ENCODE results near the gene ACAN. TPM values are rescaled to one million over a fixed set of nuclear protein-coding genes. Genes with fewer than 3 reads are reported as not detected.

The ACAN gene
- polyA plus RNA-seq, 1 of the 3 experiments (the other 2 are of a cell fraction) = not detected

DNA sequence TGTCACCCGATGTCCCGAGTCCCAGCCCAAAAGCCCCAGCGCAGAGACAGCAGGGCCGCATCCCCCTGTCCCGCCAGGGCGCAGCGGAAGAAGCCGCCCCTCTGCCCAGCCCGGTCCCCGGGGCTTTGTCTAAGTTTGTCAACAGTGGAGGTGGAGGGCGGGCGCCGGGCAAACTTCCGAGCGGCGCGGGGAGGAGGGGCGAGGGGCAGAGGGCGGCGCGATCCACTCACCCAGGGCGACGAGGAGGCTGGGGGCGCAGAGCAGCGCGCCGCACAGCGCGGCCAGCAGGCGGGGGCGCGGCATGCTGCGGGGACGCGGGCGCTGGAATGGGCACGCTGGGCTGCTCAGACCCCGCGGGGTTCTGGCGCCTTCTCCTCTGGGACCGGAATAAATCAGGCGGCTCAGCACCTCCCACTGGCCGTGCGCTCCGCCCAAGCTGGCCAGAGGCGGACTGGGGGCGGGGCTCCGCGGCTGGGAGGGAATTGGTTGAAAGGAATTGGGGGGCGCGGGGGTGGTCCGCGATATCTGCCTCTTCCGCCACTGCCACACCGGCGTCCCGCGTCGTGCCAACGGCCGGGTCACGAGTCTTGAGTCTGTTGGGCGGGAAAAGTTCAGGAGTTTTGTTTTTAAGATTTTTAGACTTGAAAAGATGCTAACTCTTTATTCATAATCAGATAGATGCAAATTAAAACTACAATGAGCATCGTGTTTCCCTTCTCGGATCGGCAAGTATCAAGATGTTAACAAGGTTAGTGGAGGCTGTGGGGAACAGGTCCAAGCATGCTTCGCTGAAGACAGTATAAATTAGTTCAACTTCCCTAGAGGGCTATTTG, 110.0 kb downstream of the ACAN start, which contains the start of gene MFGE8:
MFGE8 (minus strand) TSS at position 363 of the 833 bp plus-strand sequence; CDS start at position 303, 60 bp downstream.
- no peak for TF ChIP-seq GATA2 (CRISPR knock-in tag; IDR thresholded peaks at IDR 0.05)
- TF ChIP-seq, protein P1, sequence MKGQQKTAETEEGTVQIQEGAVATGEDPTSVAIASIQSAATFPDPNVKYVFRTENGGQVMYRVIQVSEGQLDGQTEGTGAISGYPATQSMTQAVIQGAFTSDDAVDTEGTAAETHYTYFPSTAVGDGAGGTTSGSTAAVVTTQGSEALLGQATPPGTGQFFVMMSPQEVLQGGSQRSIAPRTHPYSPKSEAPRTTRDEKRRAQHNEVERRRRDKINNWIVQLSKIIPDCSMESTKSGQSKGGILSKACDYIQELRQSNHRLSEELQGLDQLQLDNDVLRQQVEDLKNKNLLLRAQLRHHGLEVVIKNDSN (IDR thresholded peaks at IDR 0.05; ENCODE audit: borderline replicate concordance, low read depth) = no peak
- TF ChIP-seq, protein P2, sequence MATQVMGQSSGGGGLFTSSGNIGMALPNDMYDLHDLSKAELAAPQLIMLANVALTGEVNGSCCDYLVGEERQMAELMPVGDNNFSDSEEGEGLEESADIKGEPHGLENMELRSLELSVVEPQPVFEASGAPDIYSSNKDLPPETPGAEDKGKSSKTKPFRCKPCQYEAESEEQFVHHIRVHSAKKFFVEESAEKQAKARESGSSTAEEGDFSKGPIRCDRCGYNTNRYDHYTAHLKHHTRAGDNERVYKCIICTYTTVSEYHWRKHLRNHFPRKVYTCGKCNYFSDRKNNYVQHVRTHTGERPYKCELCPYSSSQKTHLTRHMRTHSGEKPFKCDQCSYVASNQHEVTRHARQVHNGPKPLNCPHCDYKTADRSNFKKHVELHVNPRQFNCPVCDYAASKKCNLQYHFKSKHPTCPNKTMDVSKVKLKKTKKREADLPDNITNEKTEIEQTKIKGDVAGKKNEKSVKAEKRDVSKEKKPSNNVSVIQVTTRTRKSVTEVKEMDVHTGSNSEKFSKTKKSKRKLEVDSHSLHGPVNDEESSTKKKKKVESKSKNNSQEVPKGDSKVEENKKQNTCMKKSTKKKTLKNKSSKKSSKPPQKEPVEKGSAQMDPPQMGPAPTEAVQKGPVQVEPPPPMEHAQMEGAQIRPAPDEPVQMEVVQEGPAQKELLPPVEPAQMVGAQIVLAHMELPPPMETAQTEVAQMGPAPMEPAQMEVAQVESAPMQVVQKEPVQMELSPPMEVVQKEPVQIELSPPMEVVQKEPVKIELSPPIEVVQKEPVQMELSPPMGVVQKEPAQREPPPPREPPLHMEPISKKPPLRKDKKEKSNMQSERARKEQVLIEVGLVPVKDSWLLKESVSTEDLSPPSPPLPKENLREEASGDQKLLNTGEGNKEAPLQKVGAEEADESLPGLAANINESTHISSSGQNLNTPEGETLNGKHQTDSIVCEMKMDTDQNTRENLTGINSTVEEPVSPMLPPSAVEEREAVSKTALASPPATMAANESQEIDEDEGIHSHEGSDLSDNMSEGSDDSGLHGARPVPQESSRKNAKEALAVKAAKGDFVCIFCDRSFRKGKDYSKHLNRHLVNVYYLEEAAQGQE (IDR thresholded peaks at IDR 0.05; ENCODE audit: low read depth, low read length) = no peak
- TF ChIP-seq, protein P3, sequence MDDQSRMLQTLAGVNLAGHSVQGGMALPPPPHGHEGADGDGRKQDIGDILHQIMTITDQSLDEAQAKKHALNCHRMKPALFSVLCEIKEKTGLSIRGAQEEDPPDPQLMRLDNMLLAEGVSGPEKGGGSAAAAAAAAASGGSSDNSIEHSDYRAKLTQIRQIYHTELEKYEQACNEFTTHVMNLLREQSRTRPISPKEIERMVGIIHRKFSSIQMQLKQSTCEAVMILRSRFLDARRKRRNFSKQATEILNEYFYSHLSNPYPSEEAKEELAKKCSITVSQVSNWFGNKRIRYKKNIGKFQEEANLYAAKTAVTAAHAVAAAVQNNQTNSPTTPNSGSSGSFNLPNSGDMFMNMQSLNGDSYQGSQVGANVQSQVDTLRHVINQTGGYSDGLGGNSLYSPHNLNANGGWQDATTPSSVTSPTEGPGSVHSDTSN (IDR thresholded peaks at IDR 0.05) = 0 out of 2 replicates have a peak, but pooled peaks have one; percentile 22
- TF ChIP-seq FOSL2 (IDR thresholded peaks at IDR 0.05; ENCODE audit: borderline replicate concordance, low read depth) = no peak
- no peak for TF ChIP-seq NRF1 (IDR thresholded peaks at IDR 0.05; ENCODE audit: low read depth, low read length)
- TF ChIP-seq MXI1 (IDR thresholded peaks at IDR 0.05; ENCODE audit: low read depth, low read length) = peak; percentile 44; the same call in 1 of the 2 replicates
- no peak for TF ChIP-seq GABPA (IDR thresholded peaks at IDR 0.05; ENCODE audit: low read depth)
- TF ChIP-seq RCOR1 (IDR thresholded peaks at IDR 0.05; ENCODE audit: low read length) = no peak
- TF ChIP-seq EP300 (IDR thresholded peaks at IDR 0.05; ENCODE audit: borderline replicate concordance in 1 of 2, low read depth in 1 of 2, low read length in 1 of 2) = no peak
- TF ChIP-seq SMC3 (IDR thresholded peaks at IDR 0.05; ENCODE audit: low read depth, low read length) = no peak
- peak; percentile 19 for TF ChIP-seq CHD2 (IDR thresholded peaks at IDR 0.05; ENCODE audit: low read length, partially characterized antibody)
- peak; percentile 27; the same call in 1 of the 2 replicates for TF ChIP-seq TAF1 (IDR thresholded peaks at IDR 0.05; ENCODE audit: borderline replicate concordance, low read depth, low read length)
- TF ChIP-seq, protein P4, sequence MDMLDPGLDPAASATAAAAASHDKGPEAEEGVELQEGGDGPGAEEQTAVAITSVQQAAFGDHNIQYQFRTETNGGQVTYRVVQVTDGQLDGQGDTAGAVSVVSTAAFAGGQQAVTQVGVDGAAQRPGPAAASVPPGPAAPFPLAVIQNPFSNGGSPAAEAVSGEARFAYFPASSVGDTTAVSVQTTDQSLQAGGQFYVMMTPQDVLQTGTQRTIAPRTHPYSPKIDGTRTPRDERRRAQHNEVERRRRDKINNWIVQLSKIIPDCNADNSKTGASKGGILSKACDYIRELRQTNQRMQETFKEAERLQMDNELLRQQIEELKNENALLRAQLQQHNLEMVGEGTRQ (IDR thresholded peaks at IDR 0.05; ENCODE audit: borderline replicate concordance, low read depth, low read length) = no peak
- no peak for TF ChIP-seq TCF12 (IDR thresholded peaks at IDR 0.05)
- no peak for TF ChIP-seq TEAD4 (IDR thresholded peaks at IDR 0.05; ENCODE audit: borderline replicate concordance, insufficient read depth)
- TF ChIP-seq ELF1 (IDR thresholded peaks at IDR 0.05) = no peak
- TF ChIP-seq, protein P5, sequence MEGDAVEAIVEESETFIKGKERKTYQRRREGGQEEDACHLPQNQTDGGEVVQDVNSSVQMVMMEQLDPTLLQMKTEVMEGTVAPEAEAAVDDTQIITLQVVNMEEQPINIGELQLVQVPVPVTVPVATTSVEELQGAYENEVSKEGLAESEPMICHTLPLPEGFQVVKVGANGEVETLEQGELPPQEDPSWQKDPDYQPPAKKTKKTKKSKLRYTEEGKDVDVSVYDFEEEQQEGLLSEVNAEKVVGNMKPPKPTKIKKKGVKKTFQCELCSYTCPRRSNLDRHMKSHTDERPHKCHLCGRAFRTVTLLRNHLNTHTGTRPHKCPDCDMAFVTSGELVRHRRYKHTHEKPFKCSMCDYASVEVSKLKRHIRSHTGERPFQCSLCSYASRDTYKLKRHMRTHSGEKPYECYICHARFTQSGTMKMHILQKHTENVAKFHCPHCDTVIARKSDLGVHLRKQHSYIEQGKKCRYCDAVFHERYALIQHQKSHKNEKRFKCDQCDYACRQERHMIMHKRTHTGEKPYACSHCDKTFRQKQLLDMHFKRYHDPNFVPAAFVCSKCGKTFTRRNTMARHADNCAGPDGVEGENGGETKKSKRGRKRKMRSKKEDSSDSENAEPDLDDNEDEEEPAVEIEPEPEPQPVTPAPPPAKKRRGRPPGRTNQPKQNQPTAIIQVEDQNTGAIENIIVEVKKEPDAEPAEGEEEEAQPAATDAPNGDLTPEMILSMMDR (IDR thresholded peaks at IDR 0.05) = no peak; the same call in 1 of the 2 replicates
- TF ChIP-seq RXRA (IDR thresholded peaks at IDR 0.05; ENCODE audit: borderline replicate concordance, low read depth) = no peak
- TF ChIP-seq, protein P6, sequence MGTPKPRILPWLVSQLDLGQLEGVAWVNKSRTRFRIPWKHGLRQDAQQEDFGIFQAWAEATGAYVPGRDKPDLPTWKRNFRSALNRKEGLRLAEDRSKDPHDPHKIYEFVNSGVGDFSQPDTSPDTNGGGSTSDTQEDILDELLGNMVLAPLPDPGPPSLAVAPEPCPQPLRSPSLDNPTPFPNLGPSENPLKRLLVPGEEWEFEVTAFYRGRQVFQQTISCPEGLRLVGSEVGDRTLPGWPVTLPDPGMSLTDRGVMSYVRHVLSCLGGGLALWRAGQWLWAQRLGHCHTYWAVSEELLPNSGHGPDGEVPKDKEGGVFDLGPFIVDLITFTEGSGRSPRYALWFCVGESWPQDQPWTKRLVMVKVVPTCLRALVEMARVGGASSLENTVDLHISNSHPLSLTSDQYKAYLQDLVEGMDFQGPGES (IDR thresholded peaks at IDR 0.05; ENCODE audit: low read depth, low read length) = no peak
- TF ChIP-seq POLR2AphosphoS5 (IDR thresholded peaks at IDR 0.05; ENCODE audit: low read depth, low read length) = 0 out of 2 replicates have a peak, but pooled peaks have one; percentile 58
- TF ChIP-seq, protein P7, sequence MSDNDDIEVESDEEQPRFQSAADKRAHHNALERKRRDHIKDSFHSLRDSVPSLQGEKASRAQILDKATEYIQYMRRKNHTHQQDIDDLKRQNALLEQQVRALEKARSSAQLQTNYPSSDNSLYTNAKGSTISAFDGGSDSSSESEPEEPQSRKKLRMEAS (IDR thresholded peaks at IDR 0.05; ENCODE audit: low read depth) = no peak; the same call in 1 of the 2 replicates
- Histone ChIP-seq H3F3A (replicated peaks; ENCODE audit: insufficient read depth) (peaks cover 4% of the 10 kb centered on the region), H3K9ac (peak within 1 kb of the TSS; percentile 95), H3K4me2 (peak within 1 kb of the TSS; percentile 98), H3K36me3 (replicated peaks in 1 of 2; ENCODE audit: control insufficient read depth in 1 of 2, insufficient read depth in 2 of 2, low read length in 1 of 2) (peaks cover 0 to 9% of the 10 kb centered on the region in 2 experiments), H4K20me1 (ENCODE audit: insufficient read depth) (no peaks in the 10 kb centered on the region), H3K4me1 (ENCODE audit: control insufficient read depth in 1 of 2, insufficient read depth in 2 of 2, low read depth in 1 of 2, low read length in 1 of 2) (peaks cover 7 to 9% of the 10 kb centered on the region in 2 experiments; a peak in 2 of 4 replicates), H3K27me3 (ENCODE audit: insufficient read depth) (no peaks in the 10 kb centered on the region), H3K4me3 (ENCODE audit: low read depth in 2 of 2, low read length in 1 of 2) (peak within 1 kb of the TSS; percentile 69 to 94), H3K79me2 (ENCODE audit: insufficient read depth) (peaks cover 19% of the 10 kb centered on the region; the same call in 1 of the 2 replicates), H2AFZ (ENCODE audit: low read depth) (peak within 1 kb of the TSS; percentile 86), H3K9me2 (no peaks in the 10 kb centered on the region), H3K9me3 (no peaks in the 10 kb centered on the region), H3K27ac (ENCODE audit: low read depth in 2 of 2, low read length in 1 of 2) (peak within 1 kb of the TSS; percentile 68 to 72)
- DNase-seq = peak; percentile 93
- WGBS (ENCODE audit: low lambda C conversion rate) = 4% methylated on average over 25 of the region's 67 CpGs
- ChIA-PET CTCF (interaction anchor here (1.0 to 1.5 kb wide), 2 partner anchors 20 to 129 kb away, joined by 4 to 5 read pairs; no protein-coding TSS in a partner anchor), POLR2A (no interaction called here)

Data from SK-N-SH (cell line).